MCF 10A (cell line): ENCODE measurements around the gene HES5. TPM values are rescaled to one million over a fixed set of nuclear protein-coding genes. Genes with fewer than 3 reads are reported as not detected.

Experiments used
- BruUV-seq: library from RNA; stranded (reverse); fragments of 400-500 nt; replicated peaks from 2 replicates; lab custom pipeline; 2021; lab: Mats Ljungman, UMichigan
- CTCF ChIA-PET: fragments of 300-600 bp; sonication (Branson Sonifier 250); formaldehyde crosslinking; extraction: SDS; loops from one replicate; lab custom pipeline; 2021; ENCODE audit warnings: antibody characterized with exemption, inconsistent platforms; lab: Yijun Ruan, JAX
- POLR2A ChIA-PET: fragments of 300-600, 350-650 bp; sonication (Branson Sonifier 250); formaldehyde crosslinking; extraction: SDS; loops from one replicate; lab custom pipeline; 2020; ENCODE audit warnings: antibody characterized with exemption, inconsistent platforms; lab: Yijun Ruan, JAX
- DNase-seq: peaks from one replicate; pipeline ENCODE4 v3.0.0-alpha.2; 2018; ENCODE audit not compliant: unreplicated experiment
- H3K27ac Mint-ChIP-seq: one replicate; pipeline ENCODE4 v1.8.0; 2022; ENCODE audit warnings: mild to moderate bottlenecking, low read depth, mixed read lengths; ENCODE audit not compliant: unreplicated experiment
- H3K27me3 Mint-ChIP-seq: one replicate; pipeline ENCODE4 v1.8.0; 2022; ENCODE audit warnings: mixed read lengths; ENCODE audit not compliant: insufficient read depth, unreplicated experiment
- H3K36me3 Mint-ChIP-seq: one replicate; pipeline ENCODE4 v1.8.0; 2022; ENCODE audit warnings: mild to moderate bottlenecking, moderate library complexity, mixed read lengths; ENCODE audit not compliant: insufficient read depth, unreplicated experiment
- H3K4me1 Mint-ChIP-seq: one replicate; pipeline ENCODE4 v1.8.0; 2022; ENCODE audit warnings: mixed read lengths; ENCODE audit not compliant: insufficient read depth, unreplicated experiment
- H3K4me3 Mint-ChIP-seq: one replicate; pipeline ENCODE4 v1.8.0; 2022; ENCODE audit warnings: mild to moderate bottlenecking, moderate library complexity, mixed read lengths; ENCODE audit not compliant: unreplicated experiment
- H3K9me3 Mint-ChIP-seq: one replicate; pipeline ENCODE4 v1.8.0; 2022; ENCODE audit warnings: mixed read lengths; ENCODE audit not compliant: unreplicated experiment
- CTCF ChIP-seq: fragments of 200-600 bp; IDR thresholded peaks from one replicate; pipeline ENCODE4 v1.8.0; 2022; ENCODE audit warnings: antibody characterized with exemption, mild to moderate bottlenecking; ENCODE audit not compliant: unreplicated experiment
- intact Hi-C: fragments of 100-400 bp; cut with micrococcal nuclease; formaldehyde crosslinking; loops from 2 replicates; pipeline ENCODE4 v1.14.1; 2022
- total RNA-seq: library from RNA; stranded (reverse); gene quantifications from 2 replicates; pipeline ENCODE4 v1.2.3, GENCODE V29; 2022

Gene HES5
- total RNA-seq, 1 experiment from 2014 or later: not detected

GRCh38 chr1:2542246-2542915 is 12.3 kb upstream of the HES5 start:
- no peak for TF ChIP-seq CTCF
- H3K4me1 Mint-ChIP-seq: peaks cover 12% of the 10 kb centered on the region
- BruUV-seq: no TSS peak
- H3K4me3 Mint-ChIP-seq: no peak overlapping the region
- no peaks in the 10 kb centered on the region for H3K9me3 Mint-ChIP-seq
- intact Hi-C loops: no loop called here
- H3K27me3 Mint-ChIP-seq: no peaks in the 10 kb centered on the region
- POLR2A ChIA-PET: no interaction called here
- CTCF ChIA-PET: no interaction called here
- H3K27ac Mint-ChIP-seq: no peak overlapping the region
- DNase-seq: no peak
- no peaks in the 10 kb centered on the region for H3K36me3 Mint-ChIP-seq

GRCh38 chr1:2541619-2542245 is 11.7 kb upstream of the HES5 start:
- POLR2A ChIA-PET: no interaction called here
- H3K27ac Mint-ChIP-seq: no peak overlapping the region
- no peak for TF ChIP-seq CTCF
- intact Hi-C loops: no loop called here
- H3K27me3 Mint-ChIP-seq: no peaks in the 10 kb centered on the region
- H3K36me3 Mint-ChIP-seq: no peaks in the 10 kb centered on the region
- CTCF ChIA-PET: interaction anchor here (0.6 kb wide), 1 partner anchor 325 kb away, joined by 4 read pairs; no protein-coding TSS in a partner anchor
- H3K4me1 Mint-ChIP-seq: peaks cover 15% of the 10 kb centered on the region
- no TSS peak for BruUV-seq
- H3K9me3 Mint-ChIP-seq: no peaks in the 10 kb centered on the region
- no peak overlapping the region for H3K4me3 Mint-ChIP-seq
- DNase-seq: no peak

- TF ChIP-seq CTCF: no peak
- peaks cover 19% of the 10 kb centered on the region for H3K4me1 Mint-ChIP-seq
- CTCF ChIA-PET: interaction anchor here (0.5 to 0.6 kb wide), 2 partner anchors 79 to 324 kb away, joined by 3 to 4 read pairs; no protein-coding TSS in a partner anchor
- H3K36me3 Mint-ChIP-seq: no peaks in the 10 kb centered on the region
- no TSS peak for BruUV-seq
- no peaks in the 10 kb centered on the region for H3K27me3 Mint-ChIP-seq
- H3K27ac Mint-ChIP-seq: no peak overlapping the region
- no peaks in the 10 kb centered on the region for H3K9me3 Mint-ChIP-seq
- no peak for DNase-seq
- POLR2A ChIA-PET: interaction anchor here (0.6 kb wide), 1 partner anchor 140 kb away, joined by 3 read pairs; no protein-coding TSS in a partner anchor
- intact Hi-C loops: no loop called here
- H3K4me3 Mint-ChIP-seq: no peak overlapping the region
These were observed 10.9 kb upstream of the HES5 start for GRCh38 chr1:2540816-2541492.

- no peak for DNase-seq
- peak; percentile 36 for TF ChIP-seq CTCF
- Mint-ChIP-seq H3K27ac (no peak overlapping the region), H3K36me3 (peaks cover 6% of the 10 kb centered on the region), H3K27me3 (no peaks in the 10 kb centered on the region), H3K4me3 (no peak overlapping the region), H3K9me3 (no peaks in the 10 kb centered on the region), H3K4me1 (peaks cover 29% of the 10 kb centered on the region)
- POLR2A ChIA-PET: no interaction called here
- CTCF ChIA-PET: no interaction called here
- intact Hi-C loops: no loop called here
- BruUV-seq: no TSS peak
These were observed 9.3 kb upstream of the HES5 start for GRCh38 chr1:2539312-2539907.
